Fibroblast of the aortic adventitia (primary cell): ENCODE measurements around the gene RGS7. TPM values are rescaled to one million over a fixed set of nuclear protein-coding genes. Genes with fewer than 3 reads are reported as not detected.

Experiments
- DNase-seq: peaks from one replicate; pipeline ENCODE4 v3.0.0-alpha.2; 2010; ENCODE audit warnings: low read depth
- H3K4me3 ChIP-seq: 2 replicates; pipeline ENCODE4 v1.5.1; 2011; ENCODE audit warnings: low read depth, mild to moderate bottlenecking, control low read depth, low read length, moderate library complexity
- total RNA-seq: library from RNA; depleted of rRNA; stranded (reverse); fragments of >200 nt; gene quantifications from 2 replicates; pipeline ENCODE4 v1.2.3, GENCODE V29; 2012; ENCODE audit warnings: low replicate concordance
- TF ChIP-seq, protein P1 (sequence below): IDR thresholded peaks from 2 replicates; pipeline ENCODE4 v1.5.1; 2011; ENCODE audit warnings: mild to moderate bottlenecking, low read length, control low read depth, inconsistent platforms; ENCODE audit not compliant: insufficient read depth

The RGS7 gene
- total RNA-seq, 1 donor, result 0.63 TPM

DNA sequence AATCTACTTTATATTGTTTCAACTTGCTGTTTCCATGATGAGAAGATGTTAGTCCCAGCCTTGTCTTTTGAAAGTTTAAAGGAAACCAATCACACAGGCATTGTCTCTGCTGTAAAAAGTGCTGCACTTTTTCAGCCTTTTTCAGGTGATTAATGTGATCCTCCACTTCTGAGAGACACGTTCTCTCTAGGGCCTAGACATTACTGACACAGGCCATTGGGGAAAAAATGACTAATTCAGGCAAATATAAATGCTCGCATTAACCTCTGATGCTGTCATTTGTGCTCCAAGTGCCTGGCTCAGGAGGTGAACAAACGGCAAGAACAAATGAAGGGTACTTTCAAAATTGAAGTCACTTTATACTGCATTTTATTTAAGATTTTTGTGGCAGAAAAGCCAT, 32.4 kb upstream of the RGS7 start:
- H3K4me3 ChIP-seq, result no peak overlapping the region
- TF ChIP-seq, protein P1, sequence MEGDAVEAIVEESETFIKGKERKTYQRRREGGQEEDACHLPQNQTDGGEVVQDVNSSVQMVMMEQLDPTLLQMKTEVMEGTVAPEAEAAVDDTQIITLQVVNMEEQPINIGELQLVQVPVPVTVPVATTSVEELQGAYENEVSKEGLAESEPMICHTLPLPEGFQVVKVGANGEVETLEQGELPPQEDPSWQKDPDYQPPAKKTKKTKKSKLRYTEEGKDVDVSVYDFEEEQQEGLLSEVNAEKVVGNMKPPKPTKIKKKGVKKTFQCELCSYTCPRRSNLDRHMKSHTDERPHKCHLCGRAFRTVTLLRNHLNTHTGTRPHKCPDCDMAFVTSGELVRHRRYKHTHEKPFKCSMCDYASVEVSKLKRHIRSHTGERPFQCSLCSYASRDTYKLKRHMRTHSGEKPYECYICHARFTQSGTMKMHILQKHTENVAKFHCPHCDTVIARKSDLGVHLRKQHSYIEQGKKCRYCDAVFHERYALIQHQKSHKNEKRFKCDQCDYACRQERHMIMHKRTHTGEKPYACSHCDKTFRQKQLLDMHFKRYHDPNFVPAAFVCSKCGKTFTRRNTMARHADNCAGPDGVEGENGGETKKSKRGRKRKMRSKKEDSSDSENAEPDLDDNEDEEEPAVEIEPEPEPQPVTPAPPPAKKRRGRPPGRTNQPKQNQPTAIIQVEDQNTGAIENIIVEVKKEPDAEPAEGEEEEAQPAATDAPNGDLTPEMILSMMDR, result no peak
- no peak for DNase-seq

- DNase-seq, result no peak
- H3K4me3 ChIP-seq, result no peak overlapping the region
- TF ChIP-seq, protein P1, result no peak
Measured at GRCh38 chr1:241387216-241387615, 30.2 kb upstream of the RGS7 start.

- no peak for DNase-seq
- no peak overlapping the region for H3K4me3 ChIP-seq
- TF ChIP-seq, protein P1, result no peak
Measured at GRCh38 chr1:241376701-241377100, 19.7 kb upstream of the RGS7 start.

DNA sequence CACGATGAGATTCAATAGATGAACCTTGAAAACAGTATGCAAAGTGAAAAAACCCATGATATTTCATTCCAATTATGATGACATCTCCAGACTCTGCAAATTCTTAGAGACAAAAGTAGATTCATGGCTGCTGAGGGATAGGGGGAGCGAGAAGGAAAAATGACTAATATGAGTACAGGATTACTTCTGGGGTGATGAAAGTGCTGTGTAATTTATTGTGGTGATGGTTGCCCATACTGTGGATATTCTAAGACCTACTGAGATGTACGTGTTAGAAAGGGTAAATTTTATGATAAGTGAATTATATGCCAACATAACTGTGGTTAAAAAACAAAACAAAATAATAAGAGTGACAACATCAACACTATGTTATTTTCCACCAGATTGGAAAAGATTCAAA, 18.9 kb upstream of the RGS7 start:
- TF ChIP-seq, protein P1, result no peak
- DNase-seq, result no peak
- H3K4me3 ChIP-seq, result no peak overlapping the region

GRCh38 chr1:241366196-241366595, 9.2 kb upstream of the RGS7 start:
- no peak overlapping the region for H3K4me3 ChIP-seq
- TF ChIP-seq, protein P1, result no peak
- no peak for DNase-seq

GRCh38 chr1:241362350-241362749, 5.3 kb upstream of the RGS7 start:
- no peak overlapping the region for H3K4me3 ChIP-seq
- TF ChIP-seq, protein P1, result no peak
- DNase-seq, result no peak
